GM12878 (cell line): ENCODE results near the gene GLB1L2. TPM values are rescaled to one million over a fixed set of nuclear protein-coding genes. Genes with fewer than 3 reads are reported as not detected.

ENCODE experiments used
- ATAC-seq: fragments of 200-7000 bp; cut with Tn5 transposase; 3 replicates; pipeline ENCODE4 v1.9.1; 2020; ENCODE audit warnings: mild to moderate bottlenecking, moderate library complexity
- BruUV-seq: library from RNA; stranded (reverse); fragments of 400-500 nt; replicated peaks from 2 replicates; lab custom pipeline; 2021; lab: Mats Ljungman, UMichigan
- CTCF ChIA-PET: fragments of 300-600 bp; sonication (Branson Sonifier 250); formaldehyde crosslinking; extraction: SDS; loops from one replicate; lab custom pipeline; 2021; ENCODE audit warnings: inconsistent platforms; lab: Yijun Ruan, JAX
- POLR2A ChIA-PET: fragments of 350-600 bp; formaldehyde crosslinking; extraction: SDS; loops from one replicate; lab custom pipeline; 2021; ENCODE audit warnings: inconsistent platforms; lab: Charles Lee
- RAD21 ChIA-PET: fragments of 300-600 bp; sonication (Branson Sonifier 250); formaldehyde crosslinking; loops from one replicate; lab custom pipeline; 2023; ENCODE audit warnings: antibody characterized with exemption; ENCODE audit not compliant: unreplicated experiment; lab: Charles Lee
- SMC1A ChIA-PET: fragments of 300-600 bp; sonication (Branson Sonifier 250); formaldehyde crosslinking; loops from one replicate; lab custom pipeline; 2023; ENCODE audit not compliant: unreplicated experiment, uncharacterized antibody; lab: Charles Lee
- DNase-seq: peaks from one replicate; pipeline ENCODE4 v3.0.0-alpha.2; 2011; ENCODE audit warnings: low read depth, low spot score
- FAIRE-seq: peaks from 3 replicates; lab custom pipeline; 2011; peaks lifted over from hg19 to GRCh38; lab: Jason Lieb, UNC
- H2AFZ ChIP-seq: 2 replicates; pipeline ENCODE4 v1.6.0; 2011; ENCODE audit warnings: low read depth, low read length, control low read depth; ENCODE audit not compliant: control insufficient read depth
- H3K27ac ChIP-seq: 2 replicates; pipeline ENCODE4 v1.5.1; 2011; ENCODE audit warnings: control low read depth; ENCODE audit not compliant: control insufficient read depth, insufficient read depth
- H3K27me3 ChIP-seq, 2 experiments: replicated peaks in 1 of 2; 2 replicates each; pipeline versions ENCODE4 v1.6.0 to v1.6.1; 2011; ENCODE audit warnings: low read length in 1 of 2; ENCODE audit not compliant: control insufficient read depth in 2 of 2, insufficient read depth in 2 of 2
- H3K36me3 ChIP-seq, 2 experiments: 2 replicates each; pipeline ENCODE4 v1.5.1; 2011; ENCODE audit warnings: low read length in 1 of 2; ENCODE audit not compliant: control insufficient read depth in 2 of 2, insufficient read depth in 2 of 2
- H3K4me1 ChIP-seq: 2 replicates; pipeline ENCODE4 v1.6.1; 2011; ENCODE audit warnings: mild to moderate bottlenecking, low read length, moderate library complexity, mixed read lengths; ENCODE audit not compliant: control insufficient read depth, insufficient read depth
- H3K4me2 ChIP-seq: 2 replicates; pipeline ENCODE4 v1.6.0; 2011; ENCODE audit warnings: control low read depth; ENCODE audit not compliant: control insufficient read depth, insufficient read depth
- H3K4me3 ChIP-seq: fragments of 200-600 bp; sonication (generic); 2 replicates; pipeline ENCODE4 v1.5.1; 2016
- H3K79me2 ChIP-seq: 2 replicates; pipeline ENCODE4 v1.6.0; 2011; ENCODE audit warnings: low read length; ENCODE audit not compliant: control insufficient read depth, insufficient read depth
- H3K9ac ChIP-seq: 2 replicates; pipeline ENCODE4 v1.8.0; 2011; ENCODE audit warnings: low read length, control low read depth, mixed read lengths; ENCODE audit not compliant: control insufficient read depth, insufficient read depth
- H3K9me3 ChIP-seq: replicated peaks from 3 replicates; pipeline ENCODE4 v1.5.1; 2011; ENCODE audit warnings: mild to moderate bottlenecking, low read length; ENCODE audit not compliant: control insufficient read depth, insufficient read depth
- H4K20me1 ChIP-seq: 2 replicates; pipeline ENCODE4 v1.6.0; 2011; ENCODE audit not compliant: control insufficient read depth, insufficient read depth
- ETV6 ChIP-seq, 2 experiments: fragments of 450-650 bp in 1 of 2; IDR thresholded peaks in 1 of 2; conservative IDR thresholded peaks in 1 of 2; 2 replicates each; pipeline ENCODE4 v1.6.1; 2014; ENCODE audit warnings: antibody characterized with exemption in 1 of 2, borderline replicate concordance in 1 of 2, low read depth in 1 of 2, mild to moderate bottlenecking in 1 of 2, moderate library complexity in 1 of 2
- FOS ChIP-seq: IDR thresholded peaks from 3 replicates; pipeline ENCODE4 v1.6.1; 2011; ENCODE audit warnings: borderline replicate concordance; ENCODE audit not compliant: insufficient read length; ENCODE audit errors: extremely low read depth
- HDAC6 ChIP-seq: fragments of 200-600 bp; sonication (generic); IDR thresholded peaks from one replicate; pipeline ENCODE4 v1.8.0; 2017; ENCODE audit warnings: antibody characterized with exemption; ENCODE audit not compliant: unreplicated experiment
- MXI1 ChIP-seq: fragments of 150-350 bp; IDR thresholded peaks from 2 replicates; pipeline ENCODE4 v1.6.1; 2011; ENCODE audit warnings: low read depth, mild to moderate bottlenecking, inconsistent platforms, low read length, improper control_type of control experiment
- MYC ChIP-seq: IDR thresholded peaks from 2 replicates; pipeline ENCODE4 v1.6.1; 2011; ENCODE audit warnings: mild to moderate bottlenecking, low read length, moderate library complexity, inconsistent platforms; ENCODE audit not compliant: insufficient read depth, insufficient replicate concordance, insufficient read length, severe bottlenecking
- NFIC ChIP-seq: IDR thresholded peaks from 2 replicates; pipeline ENCODE4 v1.6.1; 2012; ENCODE audit warnings: low read depth, mild to moderate bottlenecking, inconsistent platforms, low read length, moderate library complexity
- NFXL1 ChIP-seq: fragments of 450-650 bp; IDR thresholded peaks from 2 replicates; pipeline ENCODE4 v1.6.1; 2017; ENCODE audit warnings: antibody characterized with exemption, mild to moderate bottlenecking, borderline replicate concordance
- PAX8 ChIP-seq: fragments of 450-650 bp; IDR thresholded peaks from 2 replicates; pipeline ENCODE4 v1.6.1; 2017; ENCODE audit warnings: mild to moderate bottlenecking, moderate library complexity
- RCOR1 ChIP-seq: conservative IDR thresholded peaks from 2 replicates; pipeline ENCODE4 v1.6.1; 2012; ENCODE audit warnings: low read depth, low read length, improper control_type of control experiment
- RFX5 ChIP-seq: IDR thresholded peaks from 2 replicates; pipeline ENCODE4 v1.6.1; 2011; ENCODE audit warnings: low read depth, low read length, improper control_type of control experiment
- SMAD5 ChIP-seq: IDR thresholded peaks from 2 replicates; pipeline ENCODE4 v1.6.1; 2016; ENCODE audit warnings: antibody characterized with exemption, low read depth
- SP1 ChIP-seq: IDR thresholded peaks from one replicate; pipeline ENCODE4 v1.6.1; 2011; ENCODE audit warnings: low read depth, low read length
- STAT1 ChIP-seq: fragments of 450-650 bp; conservative IDR thresholded peaks from 2 replicates; pipeline ENCODE4 v1.6.1; 2014; ENCODE audit warnings: antibody characterized with exemption, mild to moderate bottlenecking
- STAT3 ChIP-seq: IDR thresholded peaks from 2 replicates; pipeline ENCODE4 v1.6.1; 2011; ENCODE audit warnings: low read depth, low read length, improper control_type of control experiment
- TCF3 ChIP-seq: IDR thresholded peaks from 2 replicates; pipeline ENCODE4 v1.6.1; 2012; ENCODE audit warnings: low read depth, mild to moderate bottlenecking, low read length, borderline replicate concordance; ENCODE audit not compliant: insufficient read depth
- ZZZ3 ChIP-seq: IDR thresholded peaks from 2 replicates; pipeline ENCODE4 v1.6.1; 2011; ENCODE audit warnings: low read depth; ENCODE audit not compliant: control insufficient read depth, insufficient read length
- WGBS: methylation state at CpG from one replicate; pipeline ENCODE4 v1.1.6; 2016; ENCODE audit warnings: low lambda C conversion rate; ENCODE audit not compliant: insufficient replicate concordance, insufficient coverage; ENCODE audit errors: missing lambda C conversion rate; 5-methylcytosine and 5-hydroxymethylcytosine counted together
- in situ Hi-C: fragments of 300-500 bp; cut with MboI; formaldehyde crosslinking; loops from 9 replicates; pipeline ENCODE4 v1.14.3; 2018; ENCODE audit warnings: mixed read lengths
- intact Hi-C: fragments of 100-400 bp; cut with micrococcal nuclease; formaldehyde crosslinking; loops from one replicate; pipeline ENCODE4 v1.14.2; 2022; ENCODE audit not compliant: unreplicated experiment
- polyA plus RNA-seq, 11 experiments: library from polyadenylated mRNA; depleted of rRNA in 4 of 11; unstranded in 6 of 11; stranded (reverse) in 5 of 11; fragments of >200 nt; fragmentation: Nextera tagmentation in 4 of 11; fragmentation: Illumina TruSeq in 1 of 11; extraction: Ambion mirVana in 4 of 11; extraction: Trizol in 1 of 11; gene quantifications; 1 replicate in 1 of 11; 2 replicates in 10 of 11; pipeline versions ENCODE4 v1.2.1 to v1.2.3, GENCODE V29; 2011 to 2016; ENCODE audit warnings: inconsistent platforms in 2 of 11, missing spikeins in 2 of 11, low read depth in 1 of 11
- total RNA-seq, 4 experiments: library from RNA; depleted of rRNA in 3 of 4; stranded (reverse); fragments of >200 nt in 3 of 4; fragmentation: Illumina TruSeq in 1 of 4; extraction: Trizol in 1 of 4; gene quantifications; 2 replicates each; pipeline versions ENCODE4 v1.2.1 to v1.2.3, GENCODE V29; 2013 to 2021
- TF ChIP-seq, protein P1 (sequence below): IDR thresholded peaks from 2 replicates; pipeline ENCODE4 v1.6.1; 2012; ENCODE audit warnings: low read depth, low read length, improper control_type of control experiment

Gene GLB1L2
- total and polyA plus RNA-seq, 10 of the 15 experiments (the other 5 are each of a cell fraction or from before 2014, with no cell fraction given) = 0.04 to 0.85 (median 0.49) TPM

DNA sequence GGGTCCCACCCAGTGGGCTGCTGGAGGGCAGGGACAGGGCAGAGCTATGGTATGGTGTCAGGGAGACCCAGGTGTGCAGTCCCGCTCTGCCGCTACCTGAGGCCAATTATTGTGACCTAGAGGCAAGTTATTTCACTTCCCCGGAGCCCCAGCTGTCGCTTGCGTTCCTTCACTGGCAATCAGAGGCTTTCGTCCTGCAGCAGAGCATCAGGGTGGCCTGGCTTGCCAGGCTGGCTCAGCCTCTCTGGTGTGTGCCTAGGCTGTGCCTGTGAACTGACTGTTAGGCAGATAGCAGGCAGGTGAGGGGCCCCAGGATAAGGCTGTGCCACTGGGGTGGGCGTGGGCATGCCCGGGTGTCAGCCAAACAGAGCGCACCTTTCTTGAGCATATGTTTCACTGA is 31.4 kb downstream of the GLB1L2 start:
- no peaks in the 10 kb centered on the region for H3K4me1 ChIP-seq
- ChIA-PET CTCF (no interaction called here), RAD21 (no interaction called here), SMC1A (no interaction called here), POLR2A (no interaction called here)
- no peak overlapping the region for H3K4me3 ChIP-seq
- in situ Hi-C loops = no loop called here
- no peak for ATAC-seq
- WGBS = 66% methylated on average over 9 of the region's 9 CpGs
- no peak overlapping the region for H3K4me2 ChIP-seq
- no peak overlapping the region for H3K27ac ChIP-seq
- H3K9ac ChIP-seq = no peak overlapping the region
- no peaks in the 10 kb centered on the region for H4K20me1 ChIP-seq
- intact Hi-C loops = loop anchor here (5.0 kb wide), 1 partner anchor 504 kb away; no protein-coding TSS in a partner anchor
- no peak for FAIRE-seq
- no peak for TF ChIP-seq NFIC
- TF ChIP-seq RFX5 = no peak
- no peak for TF ChIP-seq MXI1
- no peak for TF ChIP-seq ZZZ3
- no peak for TF ChIP-seq STAT1
- no peak for TF ChIP-seq HDAC6
- no peak for TF ChIP-seq FOS
- no peak for TF ChIP-seq MYC
- TF ChIP-seq TCF3 = no peak
- TF ChIP-seq SP1 = no peak
- no peak for TF ChIP-seq NFXL1
- TF ChIP-seq PAX8 = no peak
- TF ChIP-seq STAT3 = no peak
- TF ChIP-seq ETV6 (conservative IDR thresholded peaks at IDR 0.05 in 1 of 2, IDR thresholded peaks at IDR 0.05 in 1 of 2; ENCODE audit: borderline replicate concordance in 1 of 2, low read depth in 1 of 2) = no peak
- TF ChIP-seq SMAD5 = no peak
- TF ChIP-seq RCOR1 = no peak
- TF ChIP-seq, protein P1, sequence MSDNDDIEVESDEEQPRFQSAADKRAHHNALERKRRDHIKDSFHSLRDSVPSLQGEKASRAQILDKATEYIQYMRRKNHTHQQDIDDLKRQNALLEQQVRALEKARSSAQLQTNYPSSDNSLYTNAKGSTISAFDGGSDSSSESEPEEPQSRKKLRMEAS = no peak
- no TSS peak for BruUV-seq
- H3K9me3 ChIP-seq = no peaks in the 10 kb centered on the region
- H2AFZ ChIP-seq = no peak overlapping the region
- no peaks in the 10 kb centered on the region; a peak in 1 of 4 replicates for H3K27me3 ChIP-seq
- H3K79me2 ChIP-seq = no peaks in the 10 kb centered on the region
- no peaks in the 10 kb centered on the region for H3K36me3 ChIP-seq
- no peak for DNase-seq
